PC-3 (cell line): ENCODE measurements around the gene SMIM38. TPM values are rescaled to one million over a fixed set of nuclear protein-coding genes. Genes with fewer than 3 reads are reported as not detected.

ENCODE experiments used
- ATAC-seq: fragments of 200-7000 bp; cut with Tn5 transposase; 2 replicates; pipeline ENCODE4 v1.9.1; 2020; ENCODE audit warnings: mild to moderate bottlenecking, moderate library complexity
- BruUV-seq: library from RNA; stranded (reverse); fragments of 400-500 nt; replicated peaks from 2 replicates; lab custom pipeline; 2021; lab: Mats Ljungman, UMichigan
- CTCF ChIA-PET: fragments of 300-600 bp; sonication (Branson Sonifier 250); formaldehyde crosslinking; loops from one replicate; lab custom pipeline; 2022; ENCODE audit warnings: antibody characterized with exemption; lab: Charles Lee
- POLR2A ChIA-PET: fragments of 300-600 bp; sonication (Branson Sonifier 250); formaldehyde crosslinking; loops from one replicate; lab custom pipeline; 2022; ENCODE audit warnings: antibody characterized with exemption; ENCODE audit not compliant: unreplicated experiment; lab: Charles Lee
- DNase-seq: peaks from one replicate; pipeline ENCODE4 v3.0.0-alpha.2; 2015
- H2AFZ ChIP-seq: fragments of 300-600 bp; sonication (generic); 2 replicates; pipeline ENCODE4 v1.6.0; 2016; ENCODE audit warnings: antibody characterized with exemption, low read length
- H3F3A ChIP-seq: fragments of 300-600 bp; sonication (generic); one replicate; pipeline ENCODE4 v1.6.0; 2017; ENCODE audit warnings: antibody characterized with exemption, low read length, control low read depth, mild to moderate bottlenecking; ENCODE audit not compliant: unreplicated experiment
- H3K27ac ChIP-seq: fragments of 300-600 bp; sonication (generic); 2 replicates; pipeline ENCODE4 v1.5.1; 2016; ENCODE audit warnings: mild to moderate bottlenecking, low read length
- H3K27me3 ChIP-seq: fragments of 300-600 bp; sonication (generic); 2 replicates; pipeline ENCODE4 v1.6.1; 2016; ENCODE audit warnings: low read length, mixed read lengths
- H3K36me3 ChIP-seq: fragments of 300-600 bp; sonication (generic); 2 replicates; pipeline ENCODE4 v1.6.1; 2016; ENCODE audit warnings: low read depth, mixed run types, low read length, mixed read lengths
- H3K4me1 ChIP-seq: fragments of 300-600 bp; sonication (generic); 2 replicates; pipeline ENCODE4 v1.5.1; 2016; ENCODE audit warnings: low read length; ENCODE audit not compliant: insufficient read depth
- H3K4me2 ChIP-seq: fragments of 300-600 bp; sonication (generic); 2 replicates; pipeline ENCODE4 v1.6.0; 2016; ENCODE audit warnings: low read length
- H3K4me3 ChIP-seq: fragments of 300-600 bp; sonication (generic); 2 replicates; pipeline ENCODE4 v1.5.1; 2016; ENCODE audit warnings: mild to moderate bottlenecking, low read length, mixed read lengths
- H3K79me2 ChIP-seq: fragments of 300-600 bp; sonication (generic); 2 replicates; pipeline ENCODE4 v1.6.1; 2017; ENCODE audit warnings: low read length, mixed read lengths
- H3K9ac ChIP-seq: fragments of 300-600 bp; sonication (generic); 2 replicates; pipeline ENCODE4 v1.6.0; 2016; ENCODE audit warnings: mild to moderate bottlenecking, low read length
- H3K9me2 ChIP-seq: fragments of 300-600 bp; sonication (generic); replicated peaks from 2 replicates; pipeline ENCODE4 v1.6.1; 2016; ENCODE audit warnings: mixed run types, low read length, mixed read lengths
- H3K9me3 ChIP-seq: fragments of 300-600 bp; sonication (generic); 2 replicates; pipeline ENCODE4 v1.6.1; 2016; ENCODE audit warnings: low read length, mixed read lengths
- H4K20me1 ChIP-seq: fragments of 300-600 bp; sonication (generic); 2 replicates; pipeline ENCODE4 v1.6.1; 2016; ENCODE audit warnings: low read length, mixed read lengths
- CTCF ChIP-seq: fragments of 300-600 bp; sonication (generic); conservative IDR thresholded peaks from 2 replicates; pipeline ENCODE4 v1.5.1; 2017; ENCODE audit warnings: antibody characterized with exemption, low read depth, mild to moderate bottlenecking, low read length
- EZH2 ChIP-seq: fragments of 300-600 bp; sonication (generic); IDR thresholded peaks from one replicate; pipeline ENCODE4 v1.6.1; 2017; ENCODE audit warnings: antibody characterized with exemption, mild to moderate bottlenecking, low read length; ENCODE audit not compliant: unreplicated experiment
- EZH2phosphoT487 ChIP-seq: fragments of 300-600 bp; sonication (generic); IDR thresholded peaks from 2 replicates; pipeline ENCODE4 v1.6.1; 2018; ENCODE audit warnings: mild to moderate bottlenecking, antibody characterized with exemption, low read length, borderline replicate concordance
- intact Hi-C: fragments of 100-400 bp; cut with micrococcal nuclease; formaldehyde crosslinking; loops from 2 replicates; pipeline ENCODE4 v1.9.0; 2023
- total RNA-seq: library from RNA; depleted of rRNA; stranded (reverse); fragments of >200 nt; gene quantifications from 2 replicates; pipeline ENCODE4 v1.2.3, GENCODE V29; 2014

Gene SMIM38
- total RNA-seq, 1 experiment from 2014 or later: 0.04 TPM

GRCh38 chr11:69107413-69107812, 48.3 kb upstream of the SMIM38 start:
- Histone ChIP-seq H3K9ac (no peak overlapping the region), H3F3A (no peaks in the 10 kb centered on the region), H3K4me3 (no peak overlapping the region), H3K27ac (no peak overlapping the region), H3K9me2 (no peaks in the 10 kb centered on the region), H2AFZ (no peak overlapping the region), H3K79me2 (no peaks in the 10 kb centered on the region), H3K9me3 (no peaks in the 10 kb centered on the region), H3K36me3 (no peaks in the 10 kb centered on the region), H3K27me3 (no peaks in the 10 kb centered on the region), H4K20me1 (no peaks in the 10 kb centered on the region), H3K4me2 (no peak overlapping the region), H3K4me1 (peaks cover 12% of the 10 kb centered on the region; the same call in 1 of the 2 replicates)
- POLR2A ChIA-PET: no interaction called here
- no peak for TF ChIP-seq EZH2
- no peak for TF ChIP-seq CTCF
- TF ChIP-seq EZH2phosphoT487: no peak
- DNase-seq: no peak
- intact Hi-C loops: no loop called here
- ATAC-seq: no peak
- BruUV-seq: no TSS peak
- CTCF ChIA-PET: no interaction called here

- Histone ChIP-seq H3K4me3 (no peak overlapping the region), H3K9me2 (no peaks in the 10 kb centered on the region), H3K9ac (no peak overlapping the region), H3K36me3 (no peaks in the 10 kb centered on the region), H3K79me2 (no peaks in the 10 kb centered on the region), H3K9me3 (no peaks in the 10 kb centered on the region), H3K4me2 (no peak overlapping the region), H4K20me1 (no peaks in the 10 kb centered on the region), H3F3A (no peaks in the 10 kb centered on the region), H3K4me1 (peaks cover 7% of the 10 kb centered on the region; the same call in 1 of the 2 replicates), H3K27me3 (no peaks in the 10 kb centered on the region), H3K27ac (no peak overlapping the region), H2AFZ (no peak overlapping the region)
- CTCF ChIA-PET: no interaction called here
- DNase-seq: no peak
- no peak for ATAC-seq
- TF ChIP-seq CTCF (no peak), EZH2 (no peak), EZH2phosphoT487 (no peak)
- POLR2A ChIA-PET: no interaction called here
- intact Hi-C loops: no loop called here
- BruUV-seq: no TSS peak
Observed at GRCh38 chr11:69108030-69108429, 47.7 kb upstream of the SMIM38 start.

DNA sequence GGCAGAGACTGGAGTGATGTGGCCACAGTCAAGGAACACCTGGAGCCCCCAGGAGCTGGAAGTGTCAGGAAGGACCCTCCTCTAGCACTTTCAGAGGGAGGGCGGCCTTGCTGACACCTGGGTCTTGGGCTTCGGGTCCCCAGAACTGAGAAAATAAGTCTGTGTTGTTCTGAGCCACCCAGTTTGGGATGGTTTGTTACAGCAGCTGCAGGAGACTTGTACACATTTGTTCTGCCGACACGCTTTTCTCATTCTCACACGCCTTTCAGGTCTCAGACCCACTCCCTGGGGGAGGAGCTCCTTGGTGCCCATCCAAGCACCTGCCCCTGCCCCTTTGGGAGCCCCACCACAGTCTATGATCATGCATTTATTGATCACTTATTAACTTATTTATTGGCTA, 47.2 kb upstream of the SMIM38 start:
- BruUV-seq: no TSS peak
- no peak overlapping the region for H3K4me3 ChIP-seq
- H3K9ac ChIP-seq: no peak overlapping the region
- CTCF ChIA-PET: no interaction called here
- H3K27me3 ChIP-seq: no peaks in the 10 kb centered on the region
- H4K20me1 ChIP-seq: no peaks in the 10 kb centered on the region
- no peaks in the 10 kb centered on the region for H3F3A ChIP-seq
- POLR2A ChIA-PET: no interaction called here
- TF ChIP-seq CTCF (no peak), EZH2phosphoT487 (no peak), EZH2 (no peak)
- DNase-seq: no peak
- no peak overlapping the region for H3K27ac ChIP-seq
- no peaks in the 10 kb centered on the region for H3K9me3 ChIP-seq
- H3K4me2 ChIP-seq: no peak overlapping the region
- H3K4me1 ChIP-seq: peaks cover 7% of the 10 kb centered on the region; the same call in 1 of the 2 replicates
- no peaks in the 10 kb centered on the region for H3K9me2 ChIP-seq
- no peak overlapping the region for H2AFZ ChIP-seq
- intact Hi-C loops: no loop called here
- H3K79me2 ChIP-seq: no peaks in the 10 kb centered on the region
- no peaks in the 10 kb centered on the region for H3K36me3 ChIP-seq
- no peak for ATAC-seq
